ENCODE data around the gene CST4.
"Not testable (repeated sequence)": the region's sequence is repeated elsewhere in the genome, so short reads cannot be mapped to it uniquely, and the experiment has no call there.

CST4 gene

GRCh38 chr20:23640671-23641667 is 47.9 kb downstream of the CST4 start:
- no peak for DNase-seq

- no peak for DNase-seq
Measured at GRCh38 chr20:23640018-23640601, 48.7 kb downstream of the CST4 start.

- DNase-seq = no peak
Measured at GRCh38 chr20:23639490-23639958, 49.3 kb downstream of the CST4 start.

GRCh38 chr20:23638309-23638708 is 50.5 kb downstream of the CST4 start:
- no peak for DNase-seq

GRCh38 chr20:23637282-23638221 is 51.3 kb downstream of the CST4 start, which contains the start of gene CST3:
TSS of gene CST3 (minus strand) at chr20:23637955. CDS start at chr20:23637862, 93 bp downstream.
- peak; percentile 8 for DNase-seq

GRCh38 chr20:23636908-23637281 is 51.9 kb downstream of the CST4 start:
- no peak for DNase-seq

GRCh38 chr20:23636182-23636907 is 52.5 kb downstream of the CST4 start:
- DNase-seq = no peak

- not testable (repeated sequence) for DNase-seq
Measured at GRCh38 chr20:23635768-23636090, 53.1 kb downstream of the CST4 start.

Measured in CD4-positive, alpha-beta T cell treated with Interleukin-12 subunit alpha and Interleukin-12 subunit beta, for 1 hour (primary cell).